Type B pancreatic cell (in vitro differentiated cells): ENCODE measurements around the gene HMCN2. TPM values are rescaled to one million over a fixed set of nuclear protein-coding genes. Genes with fewer than 3 reads are reported as not detected.

Experiments
- DNase-seq: peaks from one replicate; pipeline ENCODE4 v3.0.0; 2021; ENCODE audit warnings: mixed read lengths; ENCODE audit not compliant: unreplicated experiment; ENCODE audit errors: extremely low spot score
- H3K27ac Mint-ChIP-seq: 2 replicates; pipeline ENCODE4 v1.8.0; 2021; ENCODE audit warnings: mild to moderate bottlenecking, mixed read lengths
- H3K27me3 Mint-ChIP-seq: 2 replicates; pipeline ENCODE4 v1.8.0; 2021; ENCODE audit warnings: mixed read lengths
- H3K36me3 Mint-ChIP-seq: 2 replicates; pipeline ENCODE4 v1.8.0; 2021; ENCODE audit warnings: mixed read lengths
- H3K4me1 Mint-ChIP-seq: one replicate; pipeline ENCODE4 v1.8.0; 2021; ENCODE audit warnings: mixed read lengths; ENCODE audit not compliant: unreplicated experiment
- H3K4me3 Mint-ChIP-seq: 2 replicates; pipeline ENCODE4 v1.8.0; 2021; ENCODE audit warnings: mild to moderate bottlenecking, mixed read lengths
- H3K9me3 Mint-ChIP-seq: 2 replicates; pipeline ENCODE4 v1.8.0; 2021; ENCODE audit warnings: mixed read lengths
- total RNA-seq: library from RNA; stranded (reverse); gene quantifications from 2 replicates; pipeline ENCODE4 v1.2.1, GENCODE V29; 2021; ENCODE audit warnings: low replicate concordance
- TF ChIP-seq, protein P1 (sequence below): fragments of 200-600 bp; sonication (generic); conservative IDR thresholded peaks from 2 replicates; pipeline ENCODE4 v1.5.0; 2021; ENCODE audit warnings: antibody characterized with exemption, mild to moderate bottlenecking

Gene HMCN2
- total RNA-seq, 1 donor from 2014 or later = 0.12 TPM

DNA sequence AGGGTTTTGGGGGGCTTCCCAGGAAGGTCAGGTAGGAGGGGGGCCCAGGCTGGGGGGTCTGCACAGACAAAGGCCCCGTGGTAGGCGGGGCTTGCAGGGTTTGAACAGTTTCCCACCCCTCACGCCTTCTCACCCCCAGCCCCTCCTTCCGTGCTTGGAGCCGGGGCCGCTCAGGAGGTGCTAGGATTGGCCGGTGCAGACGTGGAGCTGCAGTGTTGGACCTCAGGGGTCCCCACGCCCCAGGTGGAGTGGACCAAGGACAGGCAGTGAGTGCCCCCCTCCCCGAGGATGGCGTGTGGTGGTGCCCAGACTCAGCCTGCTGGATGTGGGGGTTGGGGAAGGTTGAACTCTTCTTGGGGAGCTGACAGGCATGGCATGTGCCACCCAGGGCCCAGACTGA lies 83.8 kb downstream of the HMCN2 start:
- H3K9me3 Mint-ChIP-seq = no peaks in the 10 kb centered on the region
- no peaks in the 10 kb centered on the region for H3K27me3 Mint-ChIP-seq
- H3K4me3 Mint-ChIP-seq = no peak overlapping the region
- TF ChIP-seq, protein P1, sequence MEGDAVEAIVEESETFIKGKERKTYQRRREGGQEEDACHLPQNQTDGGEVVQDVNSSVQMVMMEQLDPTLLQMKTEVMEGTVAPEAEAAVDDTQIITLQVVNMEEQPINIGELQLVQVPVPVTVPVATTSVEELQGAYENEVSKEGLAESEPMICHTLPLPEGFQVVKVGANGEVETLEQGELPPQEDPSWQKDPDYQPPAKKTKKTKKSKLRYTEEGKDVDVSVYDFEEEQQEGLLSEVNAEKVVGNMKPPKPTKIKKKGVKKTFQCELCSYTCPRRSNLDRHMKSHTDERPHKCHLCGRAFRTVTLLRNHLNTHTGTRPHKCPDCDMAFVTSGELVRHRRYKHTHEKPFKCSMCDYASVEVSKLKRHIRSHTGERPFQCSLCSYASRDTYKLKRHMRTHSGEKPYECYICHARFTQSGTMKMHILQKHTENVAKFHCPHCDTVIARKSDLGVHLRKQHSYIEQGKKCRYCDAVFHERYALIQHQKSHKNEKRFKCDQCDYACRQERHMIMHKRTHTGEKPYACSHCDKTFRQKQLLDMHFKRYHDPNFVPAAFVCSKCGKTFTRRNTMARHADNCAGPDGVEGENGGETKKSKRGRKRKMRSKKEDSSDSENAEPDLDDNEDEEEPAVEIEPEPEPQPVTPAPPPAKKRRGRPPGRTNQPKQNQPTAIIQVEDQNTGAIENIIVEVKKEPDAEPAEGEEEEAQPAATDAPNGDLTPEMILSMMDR = no peak
- no peak overlapping the region for H3K27ac Mint-ChIP-seq
- no peaks in the 10 kb centered on the region for H3K36me3 Mint-ChIP-seq
- DNase-seq = no peak
- H3K4me1 Mint-ChIP-seq = no peaks in the 10 kb centered on the region

GRCh38 chr9:130351343-130351742 lies 85.8 kb downstream of the HMCN2 start:
- no peak overlapping the region for H3K27ac Mint-ChIP-seq
- H3K4me3 Mint-ChIP-seq = no peak overlapping the region
- no peaks in the 10 kb centered on the region for H3K4me1 Mint-ChIP-seq
- no peak for DNase-seq
- TF ChIP-seq, protein P1 = no peak
- no peaks in the 10 kb centered on the region for H3K27me3 Mint-ChIP-seq
- no peaks in the 10 kb centered on the region for H3K36me3 Mint-ChIP-seq
- H3K9me3 Mint-ChIP-seq = no peaks in the 10 kb centered on the region

DNA sequence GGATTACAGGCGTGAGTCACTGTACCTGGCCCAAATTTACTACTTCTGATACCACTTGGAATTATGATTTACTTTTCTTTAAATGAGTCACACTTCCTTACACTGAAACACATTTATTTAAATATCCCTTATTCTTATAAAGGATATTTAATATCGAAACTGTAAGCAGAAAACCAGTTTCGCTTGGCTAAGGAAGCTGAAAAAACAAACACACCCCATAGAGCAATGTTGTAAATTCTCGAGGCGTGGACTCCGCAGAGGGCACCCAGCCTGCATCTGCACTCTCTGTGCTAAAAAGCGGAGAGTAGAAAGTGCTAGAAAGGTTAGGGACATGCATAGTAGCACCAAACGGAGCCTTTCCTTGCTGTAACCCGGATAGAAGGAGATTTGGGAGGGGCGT lies 86.5 kb downstream of the HMCN2 start:
- H3K27ac Mint-ChIP-seq = peak overlapping the region; percentile 81
- H3K4me3 Mint-ChIP-seq = no peak overlapping the region
- TF ChIP-seq, protein P1 = no peak
- H3K4me1 Mint-ChIP-seq = no peaks in the 10 kb centered on the region
- no peak for DNase-seq
- no peaks in the 10 kb centered on the region for H3K36me3 Mint-ChIP-seq
- H3K9me3 Mint-ChIP-seq = no peaks in the 10 kb centered on the region
- no peaks in the 10 kb centered on the region for H3K27me3 Mint-ChIP-seq

- Mint-ChIP-seq H3K4me3 (no peak overlapping the region), H3K36me3 (no peaks in the 10 kb centered on the region), H3K9me3 (no peaks in the 10 kb centered on the region), H3K4me1 (no peaks in the 10 kb centered on the region), H3K27ac (no peak overlapping the region), H3K27me3 (no peaks in the 10 kb centered on the region)
- no peak for DNase-seq
- TF ChIP-seq, protein P1 = no peak
These were observed 87.2 kb downstream of the HMCN2 start for GRCh38 chr9:130352586-130353285.

GRCh38 chr9:130354378-130354777 lies 88.8 kb downstream of the HMCN2 start:
- no peaks in the 10 kb centered on the region for H3K36me3 Mint-ChIP-seq

More at GRCh38 chr9:130354378-130354777, 88.8 kb downstream of the HMCN2 start:
- Mint-ChIP-seq H3K4me1 (no peaks in the 10 kb centered on the region), H3K9me3 (no peaks in the 10 kb centered on the region), H3K27me3 (no peaks in the 10 kb centered on the region), H3K27ac (no peak overlapping the region), H3K4me3 (no peak overlapping the region)
- DNase-seq = no peak
- TF ChIP-seq, protein P1 = no peak
